Measurements from ENCODE around the gene SLC8B1.

The SLC8B1 gene

DNA sequence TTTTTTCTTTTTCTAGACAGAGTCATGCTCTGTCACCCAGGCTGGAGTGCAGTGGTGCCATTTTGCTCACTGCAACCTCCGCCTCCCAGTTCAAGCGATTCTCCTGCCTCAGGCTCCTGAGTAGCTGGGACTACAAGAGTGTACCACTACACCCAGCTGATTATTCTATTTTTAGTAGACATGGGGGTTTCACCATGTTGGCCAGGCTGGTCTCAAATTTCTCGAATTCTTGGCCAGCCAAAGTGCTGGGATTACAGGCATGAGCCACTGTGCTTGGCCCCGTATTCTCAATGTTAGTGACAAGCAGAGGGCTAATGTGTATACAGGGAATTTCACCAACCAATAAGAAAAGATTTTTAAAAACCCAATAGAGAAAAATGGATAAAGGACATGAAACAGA is 31.9 kb upstream of the SLC8B1 start:
- no peak overlapping the region for H3K27ac ChIP-seq (ENCODE audit: low read length, poor library complexity, severe bottlenecking)
- no peak overlapping the region for H2BK120ac ChIP-seq (ENCODE audit: low read depth, low read length)
- no peak overlapping the region for H3K18ac ChIP-seq (ENCODE audit: low read depth in 1 of 2, low read length in 2 of 2)
- no peaks in the 10 kb centered on the region for H3K27me3 ChIP-seq (ENCODE audit: control insufficient read depth in 1 of 2, insufficient read depth in 1 of 2, low read length in 2 of 2)
- DNase-seq = no peak
- H2BK15ac ChIP-seq (ENCODE audit: low read depth, poor library complexity, severe bottlenecking) = no peak overlapping the region
- peaks cover 21 to 22% of the 10 kb centered on the region in 2 experiments for H3K36me3 ChIP-seq (ENCODE audit: control insufficient read depth in 1 of 2, insufficient read depth in 2 of 2, low read depth in 1 of 2, low read length in 2 of 2)
- no peak overlapping the region for H3K4me3 ChIP-seq (ENCODE audit: insufficient read depth in 1 of 2, low read depth in 1 of 2, low read length in 2 of 2)
- peaks cover 30% of the 10 kb centered on the region for H3K79me1 ChIP-seq (replicated peaks; ENCODE audit: low read length, poor library complexity, severe bottlenecking)
- no peak overlapping the region for H3K4me2 ChIP-seq (ENCODE audit: low read length, poor library complexity, severe bottlenecking)
- H3K23ac ChIP-seq (ENCODE audit: low read length in 2 of 2) = no peak overlapping the region
- H3K4ac ChIP-seq (ENCODE audit: low read depth in 1 of 2, low read length in 2 of 2) = no peak overlapping the region
- WGBS = 95% methylated on average over 2 of the region's 4 CpGs
- no peak overlapping the region for H2BK12ac ChIP-seq (ENCODE audit: low read length in 2 of 2)
- no peak overlapping the region for H2AK5ac ChIP-seq (ENCODE audit: low read length, severe bottlenecking)
- H3K14ac ChIP-seq (ENCODE audit: low read length in 2 of 2) = no peak overlapping the region
- H3K4me1 ChIP-seq (ENCODE audit: control insufficient read depth, insufficient read depth, low read depth, low read length) = no peaks in the 10 kb centered on the region
- no peak overlapping the region for H2BK5ac ChIP-seq (ENCODE audit: low read depth, low read length, poor library complexity, severe bottlenecking)
- H3K9ac ChIP-seq (ENCODE audit: low read length) = no peak overlapping the region
- H2AFZ ChIP-seq (ENCODE audit: low read depth, low read length) = no peak overlapping the region
- H4K91ac ChIP-seq (ENCODE audit: low read length) = no peak overlapping the region
- no peak overlapping the region for H4K8ac ChIP-seq (ENCODE audit: low read length)
- no peaks in the 10 kb centered on the region for H3K9me3 ChIP-seq (ENCODE audit: control insufficient read depth, low read length)

DNA sequence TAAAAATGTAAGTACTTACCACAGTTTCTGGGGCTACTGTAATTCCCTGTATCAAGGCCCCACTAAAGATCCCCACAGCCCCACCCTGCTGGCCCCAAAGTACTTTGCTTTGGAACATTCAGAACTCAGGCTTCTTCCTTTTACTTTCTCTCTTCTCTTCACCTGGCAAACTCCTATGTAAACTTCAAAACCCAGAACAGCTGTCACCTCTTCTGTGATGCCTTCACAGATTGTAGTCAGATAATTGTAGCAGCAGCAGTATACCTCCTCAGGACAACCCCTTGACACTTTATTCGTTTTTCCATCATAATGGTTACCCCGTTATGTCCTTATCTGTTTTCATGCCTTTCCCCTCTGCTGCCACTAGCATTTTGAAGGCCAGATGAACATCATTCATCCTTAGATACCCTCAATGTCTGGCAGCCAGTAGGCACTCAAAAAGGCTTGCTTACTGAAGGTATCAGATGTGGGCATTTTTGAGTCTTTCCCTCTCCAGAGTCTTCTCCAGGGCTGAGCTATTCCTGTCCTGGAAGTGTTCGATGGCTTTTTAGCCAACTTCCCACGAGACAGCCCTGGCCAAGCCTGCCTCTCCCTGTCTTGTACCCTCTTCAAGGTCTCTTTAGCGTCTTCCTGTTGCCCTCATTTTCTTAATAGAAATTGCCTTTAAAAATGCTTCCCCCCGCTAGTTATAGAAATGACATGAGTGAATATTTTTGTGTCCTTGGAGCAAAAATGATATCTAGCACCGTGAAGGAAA is 30.9 kb upstream of the SLC8B1 start:
- DNase-seq = no peak
- Histone ChIP-seq H2AK5ac (ENCODE audit: low read length, severe bottlenecking) (no peak overlapping the region), H3K4ac (ENCODE audit: low read depth in 1 of 2, low read length in 2 of 2) (no peak overlapping the region), H2BK12ac (ENCODE audit: low read length in 2 of 2) (no peak overlapping the region), H2BK120ac (ENCODE audit: low read depth, low read length) (no peak overlapping the region), H3K36me3 (ENCODE audit: control insufficient read depth in 1 of 2, insufficient read depth in 2 of 2, low read depth in 1 of 2, low read length in 2 of 2) (peaks cover 12 to 16% of the 10 kb centered on the region in 2 experiments), H4K91ac (ENCODE audit: low read length) (no peak overlapping the region), H3K4me2 (ENCODE audit: low read length, poor library complexity, severe bottlenecking) (no peak overlapping the region), H3K4me3 (ENCODE audit: insufficient read depth in 1 of 2, low read depth in 1 of 2, low read length in 2 of 2) (no peak overlapping the region), H3K9ac (ENCODE audit: low read length) (no peak overlapping the region), H4K8ac (ENCODE audit: low read length) (no peak overlapping the region), H2BK5ac (ENCODE audit: low read depth, low read length, poor library complexity, severe bottlenecking) (no peak overlapping the region), H3K9me3 (ENCODE audit: control insufficient read depth, low read length) (no peaks in the 10 kb centered on the region), H3K27ac (ENCODE audit: low read length, poor library complexity, severe bottlenecking) (no peak overlapping the region), H3K23ac (ENCODE audit: low read length in 2 of 2) (no peak overlapping the region), H2AFZ (ENCODE audit: low read depth, low read length) (no peak overlapping the region), H3K18ac (ENCODE audit: low read depth in 1 of 2, low read length in 2 of 2) (no peak overlapping the region), H3K4me1 (ENCODE audit: control insufficient read depth, insufficient read depth, low read depth, low read length) (no peaks in the 10 kb centered on the region), H3K27me3 (ENCODE audit: control insufficient read depth in 1 of 2, insufficient read depth in 1 of 2, low read length in 2 of 2) (no peaks in the 10 kb centered on the region), H3K79me1 (replicated peaks; ENCODE audit: low read length, poor library complexity, severe bottlenecking) (peaks cover 29% of the 10 kb centered on the region), H3K14ac (ENCODE audit: low read length in 2 of 2) (no peak overlapping the region), H2BK15ac (ENCODE audit: low read depth, poor library complexity, severe bottlenecking) (no peak overlapping the region)
- WGBS = 93% methylated on average over 4 of the region's 7 CpGs

- peaks cover 36% of the 10 kb centered on the region for H3K79me1 ChIP-seq (replicated peaks; ENCODE audit: low read length, poor library complexity, severe bottlenecking)
- no peak overlapping the region for H2BK12ac ChIP-seq (ENCODE audit: low read length in 2 of 2)
- H3K4me3 ChIP-seq (ENCODE audit: insufficient read depth in 1 of 2, low read depth in 1 of 2, low read length in 2 of 2) = no peak overlapping the region
- H4K8ac ChIP-seq (ENCODE audit: low read length) = no peak overlapping the region
- H2BK5ac ChIP-seq (ENCODE audit: low read depth, low read length, poor library complexity, severe bottlenecking) = no peak overlapping the region
- H3K36me3 ChIP-seq (ENCODE audit: control insufficient read depth in 1 of 2, insufficient read depth in 2 of 2, low read depth in 1 of 2, low read length in 2 of 2) = peaks cover 12 to 13% of the 10 kb centered on the region in 2 experiments
- 96% methylated on average over 5 of the region's 5 CpGs for WGBS
- no peak for DNase-seq
- no peak overlapping the region for H3K9ac ChIP-seq (ENCODE audit: low read length)
- no peak overlapping the region for H2AFZ ChIP-seq (ENCODE audit: low read depth, low read length)
- H3K4me1 ChIP-seq (ENCODE audit: control insufficient read depth, insufficient read depth, low read depth, low read length) = peaks cover 7% of the 10 kb centered on the region
- H3K4ac ChIP-seq (ENCODE audit: low read depth in 1 of 2, low read length in 2 of 2) = no peak overlapping the region
- H2AK5ac ChIP-seq (ENCODE audit: low read length, severe bottlenecking) = no peak overlapping the region
- no peak overlapping the region for H3K18ac ChIP-seq (ENCODE audit: low read depth in 1 of 2, low read length in 2 of 2)
- H3K23ac ChIP-seq (ENCODE audit: low read length in 2 of 2) = no peak overlapping the region
- H3K27ac ChIP-seq (ENCODE audit: low read length, poor library complexity, severe bottlenecking) = no peak overlapping the region
- H3K27me3 ChIP-seq (ENCODE audit: control insufficient read depth in 1 of 2, insufficient read depth in 1 of 2, low read length in 2 of 2) = no peaks in the 10 kb centered on the region
- no peak overlapping the region for H2BK120ac ChIP-seq (ENCODE audit: low read depth, low read length)
- H3K14ac ChIP-seq (ENCODE audit: low read length in 2 of 2) = no peak overlapping the region
- no peaks in the 10 kb centered on the region for H3K9me3 ChIP-seq (ENCODE audit: control insufficient read depth, low read length)
- no peak overlapping the region for H4K91ac ChIP-seq (ENCODE audit: low read length)
- no peak overlapping the region for H2BK15ac ChIP-seq (ENCODE audit: low read depth, poor library complexity, severe bottlenecking)
- H3K4me2 ChIP-seq (ENCODE audit: low read length, poor library complexity, severe bottlenecking) = no peak overlapping the region
Measured at GRCh38 chr12:113364698-113365097, 29.8 kb upstream of the SLC8B1 start.

DNA sequence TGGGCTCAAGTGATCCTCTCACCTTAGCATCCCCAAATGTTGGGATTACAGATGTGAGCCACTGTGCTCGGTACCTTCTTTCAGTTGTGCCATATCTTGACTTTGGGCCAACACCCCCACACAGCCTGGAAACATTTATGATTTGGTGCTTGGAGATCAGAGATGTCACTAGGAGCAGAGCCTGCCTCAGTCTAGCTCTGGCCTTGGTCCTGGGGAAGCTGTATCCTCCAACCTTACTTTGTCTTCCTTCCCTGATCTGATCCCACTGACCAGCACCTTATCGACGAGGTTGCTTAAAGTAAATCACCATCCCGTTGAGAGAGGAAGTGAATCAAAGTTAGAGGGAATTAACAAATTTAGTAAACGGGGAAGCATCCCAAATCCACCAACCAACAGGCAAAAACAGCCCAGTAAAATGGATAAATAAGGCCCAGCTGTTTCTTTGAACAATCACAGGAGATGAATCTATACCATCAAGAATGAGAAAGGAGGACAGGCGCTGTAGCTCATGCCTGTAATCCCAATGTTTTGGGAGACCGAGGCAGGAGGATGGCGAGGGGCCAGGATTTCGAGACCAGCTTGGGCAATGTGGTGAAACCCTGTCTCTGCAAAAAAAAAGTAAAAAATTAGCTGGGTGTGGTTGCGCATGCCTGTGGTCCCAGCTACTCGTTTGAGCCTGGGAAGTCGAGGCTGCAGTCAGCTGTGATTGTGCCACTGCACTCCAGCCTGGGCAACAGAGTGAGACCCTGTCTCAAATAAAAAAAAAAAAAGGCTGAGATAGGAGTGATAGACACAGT is 26.9 kb upstream of the SLC8B1 start:
- Histone ChIP-seq H3K79me1 (replicated peaks; ENCODE audit: low read length, poor library complexity, severe bottlenecking) (peaks cover 33% of the 10 kb centered on the region), H4K8ac (ENCODE audit: low read length) (no peak overlapping the region), H3K4me2 (ENCODE audit: low read length, poor library complexity, severe bottlenecking) (no peak overlapping the region), H3K27ac (ENCODE audit: low read length, poor library complexity, severe bottlenecking) (no peak overlapping the region), H3K4ac (ENCODE audit: low read depth in 1 of 2, low read length in 2 of 2) (no peak overlapping the region), H2AK5ac (ENCODE audit: low read length, severe bottlenecking) (no peak overlapping the region), H3K4me3 (ENCODE audit: insufficient read depth in 1 of 2, low read depth in 1 of 2, low read length in 2 of 2) (no peak overlapping the region), H4K91ac (ENCODE audit: low read length) (no peak overlapping the region), H2BK5ac (ENCODE audit: low read depth, low read length, poor library complexity, severe bottlenecking) (no peak overlapping the region), H3K14ac (ENCODE audit: low read length in 2 of 2) (no peak overlapping the region), H3K9me3 (ENCODE audit: control insufficient read depth, low read length) (no peaks in the 10 kb centered on the region), H3K27me3 (ENCODE audit: control insufficient read depth in 1 of 2, insufficient read depth in 1 of 2, low read length in 2 of 2) (no peaks in the 10 kb centered on the region), H3K9ac (ENCODE audit: low read length) (no peak overlapping the region), H2BK120ac (ENCODE audit: low read depth, low read length) (no peak overlapping the region), H3K18ac (ENCODE audit: low read depth in 1 of 2, low read length in 2 of 2) (no peak overlapping the region), H2AFZ (ENCODE audit: low read depth, low read length) (no peak overlapping the region), H2BK12ac (ENCODE audit: low read length in 2 of 2) (no peak overlapping the region), H3K23ac (ENCODE audit: low read length in 2 of 2) (no peak overlapping the region), H2BK15ac (ENCODE audit: low read depth, poor library complexity, severe bottlenecking) (no peak overlapping the region), H3K4me1 (ENCODE audit: control insufficient read depth, insufficient read depth, low read depth, low read length) (peaks cover 20% of the 10 kb centered on the region), H3K36me3 (ENCODE audit: control insufficient read depth in 1 of 2, insufficient read depth in 2 of 2, low read depth in 1 of 2, low read length in 2 of 2) (peaks cover 3 to 8% of the 10 kb centered on the region in 2 experiments)
- DNase-seq = no peak
- WGBS = 91% methylated on average over 8 of the region's 12 CpGs

Measured in mesenchymal stem cell (in vitro differentiated cells and primary cell).